Measurements from ENCODE around the gene NCAN.

The NCAN gene

DNA sequence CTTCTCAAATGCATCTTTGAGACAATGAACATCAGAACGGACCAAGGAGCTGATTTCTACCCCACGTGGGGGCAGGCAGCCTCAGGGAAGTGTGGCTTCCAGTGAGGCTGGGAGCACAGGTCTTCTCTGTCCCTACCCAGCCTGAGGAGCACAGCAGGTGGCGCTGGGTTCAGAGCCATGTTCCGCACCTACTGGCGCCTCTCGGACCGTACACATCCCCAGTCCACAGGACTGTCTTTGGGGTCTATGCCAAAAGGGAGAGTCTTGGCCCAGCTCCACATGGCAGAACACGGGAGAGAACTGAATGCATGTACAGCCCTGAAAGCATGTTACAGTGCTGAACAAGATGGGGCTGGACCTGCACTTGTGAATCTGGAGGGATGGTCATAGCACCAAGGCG lies 86.0 kb downstream of the NCAN start:
- DNase-seq = no peak

GRCh38 chr19:19300613-19301012 lies 88.9 kb downstream of the NCAN start:
- DNase-seq = no peak
